Hematopoietic multipotent progenitor cell (in vitro differentiated cells): ENCODE data around the gene TNFRSF13B. TPM values are rescaled to one million over a fixed set of nuclear protein-coding genes. Genes with fewer than 3 reads are reported as not detected.

ENCODE experiments used
- DNase-seq, 3 donors: peaks; one replicate each; pipeline ENCODE4 v3.0.0-alpha.2; 2011 to 2015; ENCODE audit warnings: low read depth in 2 of 3, low spot score in 2 of 3
- total RNA-seq: library from RNA; depleted of rRNA; stranded (reverse); fragments of >200 nt; gene quantifications from one replicate; pipeline ENCODE4 v1.2.3, GENCODE V29; 2012

The TNFRSF13B gene
- total RNA-seq, 1 donor, result 0.27 TPM

GRCh38 chr17:16940116-16940881, 31.6 kb downstream of the TNFRSF13B start:
- no peak for DNase-seq

GRCh38 chr17:16939606-16940115, 32.3 kb downstream of the TNFRSF13B start:
- no peak for DNase-seq

DNA sequence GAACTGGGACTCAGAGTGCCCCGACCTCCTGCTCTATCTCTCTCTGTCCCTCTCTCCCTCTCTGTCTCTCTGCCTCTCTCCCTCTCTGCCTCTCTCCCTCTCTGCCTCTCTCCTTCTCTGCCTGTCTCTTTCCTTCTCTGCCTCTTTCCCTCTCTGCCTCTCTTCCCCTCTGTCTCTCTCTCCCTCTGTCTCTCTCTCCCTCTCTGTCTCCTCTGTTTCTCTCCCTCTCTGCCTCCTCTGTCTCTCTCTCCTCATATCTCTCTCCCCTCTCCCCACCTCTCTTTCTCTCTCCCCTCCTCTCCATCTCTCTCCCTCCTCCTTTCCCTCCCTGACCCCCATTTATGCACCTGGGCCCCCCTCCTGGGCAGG, 32.7 kb downstream of the TNFRSF13B start:
- DNase-seq, result no peak

DNA sequence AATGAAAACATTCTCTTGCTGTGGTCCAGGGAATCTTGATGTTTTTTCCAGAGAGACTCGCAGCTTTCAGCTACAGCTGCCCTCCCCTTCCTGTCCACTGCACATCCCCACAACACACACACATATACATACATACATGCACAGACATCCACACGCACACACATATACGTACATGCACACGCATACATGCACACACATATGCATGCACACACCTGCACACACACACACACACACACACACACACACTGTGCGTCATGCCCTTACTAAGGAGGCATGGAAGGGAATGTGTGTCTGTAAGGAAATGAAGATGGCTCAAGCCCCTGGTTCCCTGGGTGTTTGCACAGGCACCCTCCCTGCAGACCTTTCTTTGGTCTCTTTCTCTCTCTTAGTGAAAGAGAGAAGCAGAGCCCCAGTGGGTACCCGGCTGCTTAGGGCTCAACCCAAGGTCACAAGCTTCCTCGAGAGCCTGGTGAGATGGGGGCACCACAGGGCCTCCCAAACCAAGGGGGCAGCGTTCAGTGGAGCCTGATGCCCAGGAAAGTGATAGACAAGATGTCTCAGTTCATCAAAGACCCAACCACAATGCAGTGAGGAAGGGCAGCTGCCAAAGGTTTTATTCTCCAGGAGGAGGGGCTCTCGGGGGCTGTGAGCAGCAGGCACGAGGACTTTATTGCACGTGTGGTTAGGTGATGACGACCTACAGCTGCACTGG, 33.3 kb downstream of the TNFRSF13B start:
- DNase-seq, result no peak

- no peak for DNase-seq
Observed at GRCh38 chr17:16938031-16938430, 33.9 kb downstream of the TNFRSF13B start.

DNA sequence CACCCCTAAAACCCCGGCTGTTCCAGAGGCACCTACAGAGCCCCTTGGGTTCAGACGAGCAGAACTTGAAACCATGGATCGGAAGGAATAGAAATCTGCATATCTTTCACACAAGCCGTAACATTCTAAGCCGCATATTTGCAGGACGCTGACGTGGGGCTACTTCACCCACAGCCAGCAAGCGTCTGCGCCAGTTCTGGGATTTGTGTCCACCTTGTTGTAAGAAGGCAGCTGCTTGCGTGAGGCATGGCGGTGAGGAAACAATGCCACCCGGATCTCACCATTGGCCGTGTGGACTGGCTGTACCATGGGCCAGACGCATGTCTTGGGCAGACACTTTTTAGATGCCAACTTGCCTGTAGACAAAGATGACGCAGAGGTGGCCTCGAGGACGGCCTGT, 34.5 kb downstream of the TNFRSF13B start:
- no peak for DNase-seq

DNA sequence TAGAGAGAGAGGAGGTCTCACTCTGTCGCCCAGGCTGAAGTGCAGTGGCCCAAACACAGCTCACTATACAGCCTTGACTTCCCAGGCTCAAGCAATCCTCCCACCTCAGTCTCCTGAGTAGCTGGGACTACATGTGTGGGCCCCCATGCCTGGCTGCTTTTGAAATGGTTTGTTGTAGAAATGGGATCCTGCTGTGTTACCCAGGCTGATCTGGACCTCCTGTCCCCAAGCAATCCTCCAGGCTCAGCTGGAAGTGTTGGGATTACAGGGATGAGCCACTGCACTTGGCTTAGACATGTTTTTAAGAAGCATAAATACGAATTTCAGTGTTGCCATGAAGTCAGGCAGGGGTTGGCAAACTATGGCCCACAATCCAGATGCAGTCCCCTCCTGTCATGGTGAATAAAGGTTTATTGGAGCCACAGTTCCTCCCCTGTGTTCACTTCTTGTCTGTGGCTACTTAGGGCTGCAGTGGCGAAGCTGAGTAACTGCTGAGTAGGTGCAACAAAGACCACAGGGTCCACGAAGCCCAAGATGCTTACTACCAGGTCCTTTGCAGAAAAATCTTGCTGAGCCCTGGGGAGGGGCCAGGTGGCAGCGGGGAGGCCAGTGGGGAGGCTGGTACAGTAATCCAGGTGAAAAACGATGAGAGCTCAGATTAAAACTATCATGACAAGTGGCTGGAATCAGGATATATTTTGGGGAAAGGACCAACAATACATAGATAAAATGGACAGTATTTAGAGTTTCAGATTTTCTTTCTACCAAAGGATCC, 35.2 kb downstream of the TNFRSF13B start:
- DNase-seq, result no peak

DNA sequence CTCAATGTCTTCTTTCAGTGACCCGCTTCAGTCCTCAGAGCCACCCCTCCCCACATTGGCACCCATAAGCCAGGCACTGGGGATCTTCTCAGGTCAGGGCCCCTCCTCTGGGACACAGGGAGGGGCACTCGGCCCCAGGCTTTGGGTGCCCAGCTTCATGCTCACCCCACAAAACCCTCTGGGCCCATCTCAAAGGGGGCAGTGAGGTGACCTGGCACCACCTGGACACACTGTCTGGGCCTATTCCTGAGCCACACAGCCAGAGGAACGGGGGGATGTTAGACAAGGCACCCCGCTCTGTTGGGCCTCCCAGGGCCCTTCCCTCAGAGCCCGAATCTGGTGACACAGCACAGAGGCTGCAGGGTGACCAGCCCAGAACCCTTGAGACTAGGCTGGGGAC, 36.1 kb downstream of the TNFRSF13B start:
- DNase-seq, result no peak

DNA sequence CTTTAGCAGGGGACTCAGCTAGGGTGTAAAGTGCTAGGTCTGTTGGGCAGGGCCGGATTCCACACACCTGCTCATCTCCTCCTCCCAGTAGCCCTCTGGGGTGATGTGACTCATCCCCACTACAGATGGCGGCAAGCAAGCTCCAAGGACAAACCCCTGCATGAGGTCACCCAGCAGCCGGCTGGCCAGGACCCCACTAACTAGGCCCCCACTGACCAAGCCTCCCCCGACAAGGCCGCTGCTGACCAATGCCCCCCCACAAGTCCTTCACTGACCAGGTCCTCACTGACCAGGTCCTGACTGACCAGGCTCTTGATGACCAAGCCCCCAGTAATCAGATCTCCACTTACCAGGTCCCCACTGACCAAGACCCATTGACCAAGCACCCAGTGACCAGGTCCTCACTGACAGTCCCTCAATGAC, 36.7 kb downstream of the TNFRSF13B start:
- DNase-seq, result no peak

DNA sequence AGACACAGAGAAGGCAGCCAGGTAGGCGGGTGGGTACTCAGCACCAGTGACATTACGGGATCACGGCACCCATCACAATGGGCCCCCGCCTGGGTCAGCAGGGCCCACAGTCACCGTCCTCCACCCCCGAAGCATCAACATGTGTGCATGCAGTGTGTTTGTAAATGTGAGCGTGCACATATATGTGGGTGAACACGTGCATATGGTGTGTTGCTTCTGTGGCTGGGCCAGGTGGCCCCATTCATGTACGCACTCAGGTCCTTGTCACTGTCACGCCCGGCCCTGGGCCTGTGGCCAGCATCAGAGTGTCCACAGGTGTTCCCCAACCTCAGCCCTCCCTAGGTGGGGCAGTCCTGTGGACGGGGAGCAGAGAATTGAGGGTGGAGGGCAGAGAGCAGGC, 37.1 kb downstream of the TNFRSF13B start:
- DNase-seq, result no peak

DNA sequence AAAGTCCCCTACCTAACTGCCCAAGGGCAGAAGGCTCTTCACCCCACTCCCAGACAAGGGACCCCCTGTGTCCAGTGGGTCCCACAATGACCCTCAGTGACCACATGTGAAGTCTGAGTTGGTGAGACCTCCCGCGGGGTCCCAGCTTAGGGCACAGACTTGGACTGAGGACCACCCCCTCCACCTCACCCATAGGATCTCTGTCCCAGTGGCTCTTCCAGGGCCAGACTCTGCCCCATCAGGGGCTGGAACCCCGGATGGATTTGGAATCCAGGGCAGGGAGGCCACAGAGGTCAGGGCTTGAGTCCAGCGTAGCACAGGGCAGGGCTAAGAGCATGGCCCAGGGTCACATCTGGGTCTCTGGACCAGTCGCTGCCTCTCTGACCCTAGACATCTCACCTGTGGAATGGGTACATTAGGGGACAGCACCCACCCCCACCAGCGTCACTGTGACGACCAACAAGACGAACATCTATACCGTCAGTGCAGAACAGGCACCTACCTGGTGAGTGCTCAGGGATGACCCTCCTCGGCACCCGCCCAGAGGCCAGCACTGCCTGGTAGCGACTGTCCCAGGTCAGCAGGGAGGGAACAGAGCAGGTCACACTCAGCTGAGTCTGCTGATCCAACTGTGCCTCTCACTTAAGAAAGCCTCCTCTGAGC, 37.7 kb downstream of the TNFRSF13B start:
- no peak for DNase-seq

- no peak for DNase-seq
Observed at GRCh38 chr17:16933317-16934132, 38.4 kb downstream of the TNFRSF13B start.

- DNase-seq, result no peak
Observed at GRCh38 chr17:16932611-16933010, 39.3 kb downstream of the TNFRSF13B start.

DNA sequence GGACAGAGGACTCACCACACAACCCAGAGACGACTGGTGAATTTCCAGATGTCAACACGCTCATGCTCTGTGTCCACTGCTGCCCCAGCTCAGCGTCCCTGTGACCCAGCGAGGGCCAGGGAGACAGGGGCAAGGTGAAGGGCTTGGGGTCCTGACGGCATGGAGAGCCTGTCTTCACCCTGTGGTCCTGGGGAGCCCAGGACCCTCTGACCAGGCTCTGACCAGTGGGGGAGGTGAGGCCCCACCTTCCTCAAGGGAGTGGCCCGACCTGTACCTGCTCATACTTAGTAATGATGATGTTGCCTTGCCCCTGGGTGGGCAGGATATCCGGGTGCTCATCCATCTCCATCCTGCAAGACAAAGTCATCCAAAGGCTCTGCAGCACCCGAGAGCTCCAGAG, 39.8 kb downstream of the TNFRSF13B start:
- no peak for DNase-seq

DNA sequence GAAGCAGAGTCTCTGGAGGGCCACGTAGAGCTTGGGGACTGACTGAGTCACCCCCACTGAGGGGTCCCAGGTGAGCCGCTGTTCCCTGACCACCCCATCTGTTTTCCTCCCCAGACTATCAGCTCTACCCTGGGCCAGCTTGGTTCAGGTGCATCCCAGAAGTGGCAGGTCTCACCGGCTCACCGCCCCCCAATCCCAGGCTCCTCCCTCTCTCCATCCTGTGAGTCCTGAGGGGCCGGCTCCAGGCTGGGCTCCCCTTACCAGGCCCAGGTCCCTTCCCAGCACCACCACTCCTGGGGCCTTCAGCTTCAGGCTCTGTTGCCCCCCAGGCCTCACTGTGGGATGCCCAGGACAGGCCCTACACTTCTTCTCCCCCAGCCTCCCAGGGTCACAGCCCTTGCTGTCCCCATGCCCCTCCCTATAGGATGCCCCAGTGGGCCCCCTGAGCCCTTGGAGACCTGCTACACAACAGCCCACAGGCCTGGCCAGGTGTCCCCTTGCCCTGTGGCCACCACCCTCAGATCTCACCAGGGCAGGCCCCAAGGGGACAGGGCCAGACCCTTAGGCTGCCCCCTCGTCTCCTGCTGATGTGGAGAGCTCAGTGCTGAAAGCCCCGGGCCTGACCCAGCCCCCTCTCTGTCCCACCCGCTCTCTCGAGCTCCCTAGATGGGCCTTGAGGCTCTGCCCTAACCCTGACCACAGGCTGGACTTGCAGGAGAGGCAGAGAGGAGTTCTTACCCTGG, 40.4 kb downstream of the TNFRSF13B start:
- no peak for DNase-seq

GRCh38 chr17:16930571-16931317, 41.2 kb downstream of the TNFRSF13B start:
- no peak for DNase-seq

GRCh38 chr17:16929757-16930520, 42.0 kb downstream of the TNFRSF13B start:
- DNase-seq, result no peak
